Stimulated activated CD4-positive, alpha-beta T cell treated with anti-CD3 and anti-CD28 coated beads, Interleukin-2, amount 100 ng/mL, for 24 hours (primary cell): Measurements from ENCODE around the gene NEURL4.
"Not testable (repeated sequence)": the region's sequence is repeated elsewhere in the genome, so short reads cannot be mapped to it uniquely, and the experiment has no call there.

Experiments
- DNase-seq, 2 donors: peaks; one replicate each; pipeline ENCODE4 v3.0.0-alpha.2; 2020

Gene NEURL4

GRCh38 chr17:7346761-7347614 is 17.9 kb upstream of the NEURL4 start:
- DNase-seq, result no peak

DNA sequence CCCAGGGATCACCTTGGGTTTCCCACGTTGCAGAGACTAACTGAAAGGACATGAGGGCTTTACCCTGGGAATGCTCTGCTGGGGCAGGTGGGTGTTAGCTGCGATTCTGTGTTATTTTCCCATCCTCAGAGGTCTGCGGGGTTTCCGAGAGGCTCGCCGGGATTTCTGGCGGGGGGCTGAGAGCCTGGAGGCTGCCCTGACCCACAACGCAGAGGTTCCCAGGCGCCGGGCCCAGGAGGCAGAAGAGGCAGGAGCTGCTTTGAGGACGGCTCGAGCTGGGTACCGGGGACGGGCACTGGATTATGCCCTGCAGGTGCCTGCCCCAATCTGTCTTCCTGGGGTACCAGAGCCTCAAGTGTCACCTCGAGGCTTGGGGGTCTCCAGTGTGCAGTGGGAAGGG is 14.1 kb upstream of the NEURL4 start:
- DNase-seq, result no peak

- DNase-seq, result no peak
Measured at GRCh38 chr17:7341842-7342241, 12.7 kb upstream of the NEURL4 start.

GRCh38 chr17:7340179-7340578 is 11.0 kb upstream of the NEURL4 start:
- DNase-seq, result no peak

- DNase-seq, result not testable (repeated sequence)
Measured at GRCh38 chr17:7337600-7337999, 8.5 kb upstream of the NEURL4 start.

DNA sequence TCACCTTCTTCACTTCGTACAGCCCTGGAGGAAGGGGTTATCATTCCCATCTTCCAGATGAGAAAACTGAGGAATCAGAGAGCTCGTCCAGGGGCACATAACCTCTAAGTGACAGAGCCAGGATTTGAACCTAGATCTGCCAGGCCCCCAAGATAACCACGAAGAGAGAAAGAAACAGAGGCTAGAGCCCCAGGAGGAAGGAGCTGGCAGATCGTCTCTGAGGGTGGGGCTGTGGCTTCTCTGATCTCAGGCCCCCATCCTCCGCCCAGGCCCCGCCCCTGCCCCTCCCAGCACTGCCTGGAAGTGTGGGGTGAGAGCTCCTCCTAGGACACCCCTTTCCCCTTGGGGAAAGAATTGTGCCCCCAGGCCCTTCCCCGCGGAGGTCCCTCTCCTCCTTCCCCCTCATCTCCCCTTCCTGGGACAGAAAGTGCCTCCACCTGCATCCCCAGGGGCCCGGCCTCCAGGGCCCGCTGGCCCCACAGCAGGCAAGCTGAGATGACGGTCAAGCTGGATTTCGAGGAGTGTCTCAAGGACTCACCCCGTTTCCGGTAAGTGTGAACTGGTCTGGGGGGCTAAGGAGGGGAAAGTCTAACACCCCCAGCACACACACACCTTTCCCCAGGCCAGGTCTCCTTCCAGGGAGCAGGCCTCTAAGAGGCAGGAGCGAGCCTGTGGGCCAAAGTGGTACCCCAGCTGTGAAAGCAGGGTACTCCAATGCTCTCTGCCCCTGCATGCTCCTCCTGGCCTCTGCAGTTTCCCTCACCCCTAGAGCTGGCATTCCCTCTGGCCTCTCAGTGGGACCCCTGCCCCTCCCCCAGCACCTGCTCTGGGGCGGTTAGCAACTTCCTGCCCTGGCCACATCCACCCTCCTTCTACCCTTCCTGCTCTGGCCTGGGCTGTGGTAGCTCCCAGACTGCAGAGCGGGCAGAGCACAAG is 7.4 kb upstream of the NEURL4 start, which contains the start of gene ACAP1:
Gene ACAP1, plus strand, starts transcription at position 290 of the 936 bp plus-strand sequence. Its CDS starts 206 bp downstream, at position 496.
- peak; percentile 85 to 93 for DNase-seq

DNA sequence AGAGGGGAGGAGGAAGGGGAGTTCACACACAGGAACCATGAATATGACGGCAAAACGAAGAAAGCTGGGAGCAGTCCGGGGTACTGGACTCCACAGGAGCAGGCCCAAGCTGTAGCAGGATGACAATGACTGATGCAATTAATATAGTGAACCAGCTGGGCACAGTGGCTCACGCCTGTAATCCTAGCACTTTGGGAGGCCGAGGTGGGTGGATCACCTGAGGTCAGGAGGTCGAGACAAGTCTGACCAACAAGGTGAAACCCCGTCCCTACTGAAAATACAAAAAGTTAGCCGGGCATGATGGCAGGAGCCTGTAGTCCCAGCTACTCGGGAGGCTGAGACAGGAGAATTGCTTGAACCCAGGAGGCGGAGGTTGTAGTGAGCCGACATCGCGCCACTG is 6.6 kb upstream of the NEURL4 start:
- DNase-seq, result not testable (repeated sequence)

DNA sequence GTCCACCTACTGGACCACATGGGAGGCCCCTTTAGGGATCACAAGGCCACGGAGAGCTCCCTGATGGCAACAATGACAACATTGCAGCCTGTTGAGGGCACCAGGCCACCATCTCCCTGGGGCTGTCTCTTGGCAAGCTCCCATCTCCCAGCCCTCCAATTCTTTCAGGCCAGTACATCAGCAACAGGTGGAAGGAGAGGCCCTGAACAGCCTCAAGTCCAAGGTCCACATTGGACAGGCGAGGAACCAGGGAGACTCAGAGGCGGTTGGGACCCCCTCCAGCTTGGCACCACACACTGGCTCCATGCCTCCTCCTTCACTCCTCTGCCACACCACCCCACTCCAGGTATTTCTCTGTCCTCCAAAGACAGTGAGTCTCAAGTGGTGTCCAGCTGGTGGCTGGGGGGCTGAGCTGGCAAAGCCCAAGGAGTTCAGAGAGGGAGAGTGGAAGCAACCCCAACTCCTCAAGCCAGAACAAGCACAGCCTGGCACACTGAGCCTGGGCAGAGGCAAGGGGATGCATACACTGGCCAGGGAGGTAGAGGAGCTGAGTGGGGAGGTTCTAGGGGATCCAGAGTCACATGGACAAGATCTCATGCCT is 5.9 kb upstream of the NEURL4 start:
- no peak for DNase-seq

- not testable (repeated sequence) for DNase-seq
Measured at GRCh38 chr17:7332600-7333069, 3.5 kb upstream of the NEURL4 start.

GRCh38 chr17:7332111-7332510 is 3.0 kb upstream of the NEURL4 start:
- DNase-seq, result no peak

- no peak for DNase-seq
Measured at GRCh38 chr17:7330638-7331015, 1.5 kb upstream of the NEURL4 start.

GRCh38 chr17:7329997-7330637 is 982 bp upstream of the NEURL4 start:
- peak; percentile 83 to 84 for DNase-seq

DNA sequence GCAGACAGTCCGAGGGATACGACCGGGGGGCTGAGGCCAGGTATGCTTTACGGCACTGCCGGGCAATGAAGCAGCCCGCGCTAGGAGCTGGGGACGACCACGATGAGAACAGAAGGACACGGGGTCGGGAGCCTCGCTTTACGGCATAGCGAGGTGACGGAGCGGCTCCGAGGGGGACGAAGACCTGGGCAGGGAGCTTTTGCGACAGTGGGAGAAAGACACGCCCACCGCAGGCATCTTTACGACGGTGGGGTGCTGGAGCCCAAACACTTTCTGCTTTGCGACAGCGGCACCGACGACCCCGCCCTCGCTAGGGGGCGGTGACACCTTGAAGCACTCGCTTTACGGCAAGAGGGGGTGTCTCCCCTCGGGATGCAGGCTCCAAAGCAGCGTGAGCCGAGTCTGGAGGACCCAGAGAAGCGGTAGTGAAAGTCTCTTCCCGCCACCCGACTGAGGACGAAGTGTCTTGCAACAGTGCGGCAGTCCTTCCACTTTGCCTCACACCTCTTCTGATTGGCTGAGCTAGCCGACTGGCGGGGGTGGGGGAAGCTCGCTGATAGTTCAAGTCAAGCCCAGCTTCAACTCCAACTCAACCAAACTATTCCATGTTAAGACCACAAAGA is 350 bp upstream of the NEURL4 start:
- peak; percentile 96 for DNase-seq

- no peak for DNase-seq
Measured at GRCh38 chr17:7328009-7328408, 1.1 kb downstream of the NEURL4 start.

DNA sequence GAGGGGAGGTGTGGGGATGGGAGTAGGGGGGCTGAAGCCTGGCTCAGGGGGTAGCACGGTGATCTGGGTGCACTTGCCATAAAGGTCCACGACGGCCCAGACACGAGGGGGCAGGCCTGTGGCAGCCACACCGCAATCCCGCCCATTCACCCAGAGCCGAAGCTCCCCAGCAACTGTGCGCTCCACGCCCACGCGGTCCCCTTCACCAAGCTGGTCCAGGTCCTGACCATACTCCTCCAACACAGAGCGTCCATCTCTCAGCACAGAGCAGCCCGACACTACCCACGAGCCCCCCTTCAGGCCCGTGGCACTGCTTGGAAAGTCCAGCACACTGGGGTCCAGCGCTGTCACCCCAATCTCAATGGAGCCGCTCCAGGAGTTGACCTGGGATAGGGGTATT is 1.6 kb downstream of the NEURL4 start:
- no peak for DNase-seq

- DNase-seq, result no peak
Measured at GRCh38 chr17:7327056-7327455, 2.1 kb downstream of the NEURL4 start.

- DNase-seq, result no peak
Measured at GRCh38 chr17:7326186-7326585, 2.9 kb downstream of the NEURL4 start.

GRCh38 chr17:7325031-7325528 is 4.1 kb downstream of the NEURL4 start:
- no peak for DNase-seq

- no peak for DNase-seq
Measured at GRCh38 chr17:7324438-7324779, 4.7 kb downstream of the NEURL4 start.

DNA sequence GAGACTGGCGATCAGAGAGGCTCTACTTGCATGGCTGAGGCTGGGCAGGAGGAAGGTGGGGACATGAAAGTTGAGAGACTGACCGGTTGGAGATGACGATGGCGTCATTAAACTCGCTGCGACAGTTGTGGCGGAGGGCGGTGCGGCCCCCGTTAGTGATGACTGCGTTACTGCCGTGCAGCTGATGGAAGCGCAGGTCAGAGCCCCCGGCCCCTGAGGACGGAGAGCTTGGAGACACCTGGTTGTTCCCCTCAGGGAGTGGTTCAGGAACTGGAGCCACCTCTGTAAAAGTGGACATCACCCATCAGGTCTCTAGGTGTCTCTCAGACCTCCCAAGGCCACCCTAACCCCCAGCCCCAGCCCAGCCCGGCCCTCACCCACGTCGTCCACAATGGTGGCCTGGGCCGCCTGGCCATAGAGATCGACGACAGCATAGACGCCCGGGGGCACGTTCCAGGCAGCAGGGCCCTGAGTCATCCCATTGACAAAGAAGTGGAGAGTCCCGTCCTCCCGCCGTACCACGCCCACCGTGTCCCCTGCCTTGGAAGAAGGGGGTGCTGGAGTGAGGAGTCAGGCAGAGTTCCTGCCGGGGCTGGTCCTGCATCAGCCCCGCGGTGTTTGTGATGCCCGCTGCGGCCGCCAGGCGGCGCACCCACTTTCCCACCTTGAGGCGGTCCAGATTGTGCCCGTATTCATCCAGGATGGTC is 5.3 kb downstream of the NEURL4 start:
- DNase-seq, result peak; percentile 74 to 78

DNA sequence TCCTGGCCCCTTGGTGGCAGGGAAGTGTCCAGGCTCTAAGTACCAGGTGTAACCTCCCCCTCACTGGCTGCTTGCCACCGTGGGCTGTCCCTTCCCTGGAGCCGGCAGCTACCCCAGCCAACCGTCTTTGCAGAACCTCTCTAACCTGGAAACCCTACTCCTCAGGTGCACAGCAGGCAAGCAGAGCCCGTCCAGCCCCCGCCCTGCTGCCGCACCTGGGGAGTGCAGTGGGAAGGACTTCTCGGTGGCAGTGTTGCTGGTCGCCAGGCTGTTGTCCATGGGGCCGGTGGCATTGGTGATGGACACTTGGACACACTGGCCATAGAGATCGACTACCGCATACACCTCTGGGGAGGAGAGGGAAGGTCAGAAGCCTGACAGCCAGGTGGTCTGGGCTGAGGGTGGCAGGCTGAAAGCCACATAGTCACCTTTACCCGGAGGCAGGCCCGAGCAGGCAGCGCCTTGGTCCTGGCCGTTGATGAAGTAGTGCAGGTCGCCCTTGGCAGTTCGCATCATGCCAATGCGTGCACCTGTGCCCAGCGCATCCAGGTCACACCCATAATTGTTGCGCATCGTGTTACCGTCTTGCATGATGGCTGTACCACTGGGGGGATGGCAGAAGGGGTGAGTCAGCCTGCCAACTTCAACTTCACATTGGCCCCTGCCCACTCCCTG is 6.5 kb downstream of the NEURL4 start:
- DNase-seq, result no peak
